ENCODE measurements around the gene ELL2. TPM values are rescaled to one million over a fixed set of nuclear protein-coding genes. Genes with fewer than 3 reads are reported as not detected.

ELL2 gene
- polyA plus RNA-seq, 1 donor from 2014 or later: 1.4 TPM

- Histone ChIP-seq H3K9ac (ENCODE audit: low read length) (no peak overlapping the region), H3K9me3 (ENCODE audit: low read length) (no peaks in the 10 kb centered on the region), H3K27ac (ENCODE audit: low read length) (no peak overlapping the region), H3K4me2 (ENCODE audit: low read length) (no peak overlapping the region), H3K4me3 (ENCODE audit: low read length) (no peak overlapping the region), H4K20me1 (ENCODE audit: insufficient read depth) (no peaks in the 10 kb centered on the region), H3F3A (ENCODE audit: insufficient read depth, low read length, poor library complexity, severe bottlenecking) (no peaks in the 10 kb centered on the region), H3K27me3 (ENCODE audit: insufficient read depth, low read depth, low read length) (no peaks in the 10 kb centered on the region), H2AFZ (ENCODE audit: low read depth, low read length) (no peak overlapping the region), H3K9me2 (ENCODE audit: insufficient read depth, low read length) (no peaks in the 10 kb centered on the region), H3K36me3 (ENCODE audit: insufficient read depth, low read length) (no peaks in the 10 kb centered on the region), H3K79me2 (replicated peaks; ENCODE audit: insufficient read depth, low read length) (no peaks in the 10 kb centered on the region)
- TF ChIP-seq POLR2AphosphoS5 (IDR thresholded peaks at IDR 0.05) (no peak), MXI1 (conservative IDR thresholded peaks at IDR 0.05; ENCODE audit: poor library complexity, severe bottlenecking) (no peak), EP300 (conservative IDR thresholded peaks at IDR 0.05; ENCODE audit: poor library complexity, severe bottlenecking) (no peak), SMC3 (conservative IDR thresholded peaks at IDR 0.05; ENCODE audit: poor library complexity) (no peak), CTCF (IDR thresholded peaks at IDR 0.05; ENCODE audit: poor library complexity, severe bottlenecking) (no peak), REST (IDR thresholded peaks at IDR 0.05; ENCODE audit: borderline replicate concordance) (no peak), TAF1 (IDR thresholded peaks at IDR 0.05; ENCODE audit: low read depth) (no peak), RAD21 (conservative IDR thresholded peaks at IDR 0.05) (no peak), EZH2 (IDR thresholded peaks at IDR 0.05; ENCODE audit: borderline replicate concordance, insufficient read depth, low read length, poor library complexity, severe bottlenecking) (no peak)
These were observed 118.7 kb downstream of the ELL2 start for GRCh38 chr5:95842854-95843544.

- no peak for TF ChIP-seq REST (IDR thresholded peaks at IDR 0.05; ENCODE audit: borderline replicate concordance)
- no peak for TF ChIP-seq CTCF (IDR thresholded peaks at IDR 0.05; ENCODE audit: poor library complexity, severe bottlenecking)
- no peak for TF ChIP-seq TAF1 (IDR thresholded peaks at IDR 0.05; ENCODE audit: low read depth)
These were observed 119.5 kb downstream of the ELL2 start for GRCh38 chr5:95841914-95842812.

More at GRCh38 chr5:95841914-95842812, 119.5 kb downstream of the ELL2 start:
- Histone ChIP-seq H3K27me3 (ENCODE audit: insufficient read depth, low read depth, low read length) (no peaks in the 10 kb centered on the region), H2AFZ (ENCODE audit: low read depth, low read length) (no peak overlapping the region), H3K4me3 (ENCODE audit: low read length) (no peak overlapping the region), H3K36me3 (ENCODE audit: insufficient read depth, low read length) (no peaks in the 10 kb centered on the region), H3F3A (ENCODE audit: insufficient read depth, low read length, poor library complexity, severe bottlenecking) (no peaks in the 10 kb centered on the region), H3K9ac (ENCODE audit: low read length) (no peak overlapping the region), H3K79me2 (replicated peaks; ENCODE audit: insufficient read depth, low read length) (no peaks in the 10 kb centered on the region), H3K9me3 (ENCODE audit: low read length) (no peaks in the 10 kb centered on the region), H3K4me2 (ENCODE audit: low read length) (no peak overlapping the region), H3K9me2 (ENCODE audit: insufficient read depth, low read length) (no peaks in the 10 kb centered on the region), H3K27ac (ENCODE audit: low read length) (no peak overlapping the region), H4K20me1 (ENCODE audit: insufficient read depth) (no peaks in the 10 kb centered on the region)

Data from neural cell (in vitro differentiated cells).